Limb (tissue), 2 donors: ENCODE data around the gene FOXQ1.
"Not testable (repeated sequence)": the region's sequence is repeated elsewhere in the genome, so short reads cannot be mapped to it uniquely, and the experiment has no call there.

Source experiments
- DNase-seq, 2 donors: peaks; one replicate each; pipeline ENCODE4 v3.0.0-alpha.2; 2016; ENCODE audit errors: extremely low spot score in 2 of 2

The FOXQ1 gene

DNA sequence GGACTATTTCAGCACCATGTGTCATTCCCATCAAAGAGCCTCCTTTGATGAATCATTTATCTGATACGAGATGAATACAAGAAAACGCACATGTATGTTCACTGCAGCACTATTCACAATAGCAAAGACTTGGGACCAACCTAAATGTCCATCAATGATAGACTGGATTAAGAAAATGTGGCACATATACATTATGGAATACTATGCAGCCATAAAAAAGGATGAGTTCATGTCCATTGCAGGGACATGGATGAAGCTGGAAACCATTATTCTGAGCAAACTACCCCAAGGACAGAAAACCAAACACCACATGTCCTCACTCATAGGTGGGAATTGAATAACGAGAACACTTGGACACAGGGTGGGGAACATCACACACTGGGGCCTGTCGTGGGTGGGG is 49.8 kb downstream of the FOXQ1 start:
- DNase-seq, result not testable (repeated sequence)

DNA sequence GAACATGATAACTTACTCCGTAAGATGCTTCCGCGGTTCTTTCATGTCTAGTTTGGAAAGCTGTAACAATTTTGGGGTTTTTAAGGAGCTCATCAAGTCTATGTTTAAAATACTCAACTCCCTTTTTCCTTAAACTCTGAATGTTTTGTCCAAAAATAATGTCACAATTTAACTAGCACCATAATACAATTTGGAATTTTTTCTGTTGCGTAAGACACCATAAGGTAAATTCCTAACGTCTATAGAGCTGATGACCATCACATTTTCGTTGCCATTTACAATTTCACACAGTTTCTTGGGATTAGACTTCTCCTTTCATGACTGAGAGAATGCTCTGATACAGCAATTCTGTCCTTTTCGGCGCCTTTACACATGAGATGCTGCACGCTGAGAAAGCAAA is 50.7 kb downstream of the FOXQ1 start:
- DNase-seq, result no peak

DNA sequence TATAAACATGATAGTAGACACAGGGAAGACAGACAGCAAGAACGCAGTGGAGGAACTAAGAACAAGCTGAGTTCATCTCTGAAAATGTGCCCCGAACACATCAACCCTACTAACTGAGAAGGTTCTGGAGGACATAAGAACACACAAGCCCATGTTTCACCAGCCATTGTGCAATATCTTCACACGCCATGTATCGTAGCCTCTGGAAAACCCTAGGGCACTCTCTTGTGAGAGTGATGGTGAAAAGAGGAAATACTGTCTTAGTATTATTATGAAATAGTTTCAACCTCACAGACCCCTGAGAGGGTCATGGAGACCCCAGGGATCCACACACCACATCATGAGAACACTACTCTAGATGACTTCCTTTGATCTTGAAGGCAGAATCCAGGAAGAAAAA is 51.4 kb downstream of the FOXQ1 start:
- no peak for DNase-seq

DNA sequence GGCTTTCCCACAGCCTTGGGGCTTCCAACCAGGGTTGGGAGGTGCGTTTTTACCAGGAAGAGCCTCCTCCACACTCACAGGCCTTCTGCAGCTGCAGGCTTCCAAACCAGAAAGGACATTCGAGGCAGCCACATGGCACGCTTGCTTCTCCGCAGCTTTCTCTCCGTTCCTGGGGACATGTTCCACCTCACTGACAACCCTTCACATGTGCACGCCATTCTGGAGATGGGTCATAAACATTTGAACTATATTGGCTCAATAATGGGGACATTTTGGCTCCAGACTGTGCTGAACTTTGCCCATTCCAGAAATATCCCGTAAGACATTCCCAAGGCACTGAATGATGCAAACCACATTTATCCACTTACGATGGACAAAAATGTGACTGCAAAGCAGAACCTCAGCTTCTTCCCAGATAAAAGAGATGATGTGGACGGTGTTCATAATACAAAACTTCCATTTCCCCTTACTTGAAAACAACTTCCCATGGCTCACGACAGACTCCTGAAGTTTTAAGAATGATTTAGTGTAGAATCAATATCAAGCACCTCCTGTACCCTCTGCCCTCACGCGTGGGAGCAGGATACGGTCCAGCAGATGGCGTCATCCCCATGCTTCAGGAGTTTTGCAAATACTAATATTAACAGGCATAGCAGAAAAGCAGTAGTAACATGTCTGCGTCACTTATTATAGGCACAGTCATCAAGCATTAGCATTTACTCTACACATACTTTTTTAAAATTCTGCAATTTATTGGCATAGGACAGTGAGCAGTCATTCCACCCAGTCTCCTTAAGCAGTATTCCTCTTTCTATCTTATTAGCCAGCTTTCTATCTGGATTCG is 52.1 kb downstream of the FOXQ1 start:
- DNase-seq, result no peak
